GM23338 (cell line): ENCODE results near the gene TERT. TPM values are rescaled to one million over a fixed set of nuclear protein-coding genes. Genes with fewer than 3 reads are reported as not detected.

Experiments
- ATAC-seq: fragments of 200-7000 bp; cut with Tn5 transposase; 3 replicates; pipeline ENCODE4 v1.9.1; 2020
- DNase-seq: peaks from one replicate; pipeline ENCODE4 v3.0.0-alpha.2; 2015; ENCODE audit warnings: low spot score
- H2AFZ ChIP-seq: fragments of 200-600 bp; sonication (generic); 2 replicates; pipeline ENCODE4 v1.8.0; 2016; ENCODE audit warnings: antibody characterized with exemption, mild to moderate bottlenecking, moderate library complexity
- H3F3A ChIP-seq: fragments of 200-600 bp; sonication (generic); replicated peaks from 2 replicates; pipeline ENCODE4 v1.8.0; 2017; ENCODE audit warnings: antibody characterized with exemption, mixed run types, low read depth
- H3K27ac ChIP-seq: fragments of 200-600 bp; sonication (generic); 2 replicates; pipeline ENCODE4 v1.6.1; 2016; ENCODE audit warnings: low read depth
- H3K27me3 ChIP-seq: fragments of 200-600 bp; sonication (generic); 2 replicates; pipeline ENCODE4 v1.8.0; 2016; ENCODE audit warnings: mild to moderate bottlenecking, mixed run types, moderate library complexity; ENCODE audit not compliant: insufficient read depth
- H3K36me3 ChIP-seq: fragments of 200-600 bp; sonication (generic); 2 replicates; pipeline ENCODE4 v1.8.0; 2016; ENCODE audit warnings: mild to moderate bottlenecking; ENCODE audit not compliant: insufficient read depth
- H3K4me1 ChIP-seq: fragments of 200-600 bp; sonication (generic); 2 replicates; pipeline ENCODE4 v1.8.0; 2016; ENCODE audit warnings: mild to moderate bottlenecking, moderate library complexity; ENCODE audit not compliant: insufficient read depth
- H3K4me2 ChIP-seq: fragments of 200-600 bp; sonication (generic); 2 replicates; pipeline ENCODE4 v1.7.1; 2017; ENCODE audit warnings: mixed run types
- H3K4me3 ChIP-seq: fragments of 200-600 bp; sonication (generic); 2 replicates; pipeline ENCODE4 v1.6.1; 2016; ENCODE audit warnings: mixed run types
- H3K79me2 ChIP-seq: fragments of 200-600 bp; sonication (generic); replicated peaks from 2 replicates; pipeline ENCODE4 v1.8.0; 2017; ENCODE audit warnings: mild to moderate bottlenecking; ENCODE audit not compliant: insufficient read depth
- H3K9me2 ChIP-seq: fragments of 200-600 bp; sonication (generic); 2 replicates; pipeline ENCODE4 v1.8.0; 2017; ENCODE audit not compliant: insufficient read depth
- H4K20me1 ChIP-seq: fragments of 200-600 bp; sonication (generic); replicated peaks from 2 replicates; pipeline ENCODE4 v1.8.0; 2017; ENCODE audit warnings: mild to moderate bottlenecking; ENCODE audit not compliant: insufficient read depth
- H3K27ac Mint-ChIP-seq: 2 replicates; pipeline ENCODE4 v1.8.0; 2020; ENCODE audit warnings: inconsistent platforms, mild to moderate bottlenecking, moderate library complexity, mixed read lengths
- H3K27me3 Mint-ChIP-seq: 3 replicates; pipeline ENCODE4 v1.8.0; 2022; ENCODE audit warnings: low read depth, mild to moderate bottlenecking, moderate library complexity, mixed read lengths, inconsistent platforms; ENCODE audit not compliant: insufficient read depth, poor library complexity
- H3K36me3 Mint-ChIP-seq: 3 replicates; pipeline ENCODE4 v1.8.0; 2021; ENCODE audit warnings: low read depth, mild to moderate bottlenecking, inconsistent platforms, moderate library complexity, mixed read lengths
- H3K4me1 Mint-ChIP-seq: 3 replicates; pipeline ENCODE4 v1.8.0; 2020; ENCODE audit warnings: mild to moderate bottlenecking, inconsistent platforms, mixed read lengths
- H3K4me3 Mint-ChIP-seq: 3 replicates; pipeline ENCODE4 v1.8.0; 2021; ENCODE audit warnings: moderate library complexity, mild to moderate bottlenecking, inconsistent platforms, mixed read lengths
- H3K9me3 Mint-ChIP-seq: 3 replicates; pipeline ENCODE4 v1.8.0; 2020; ENCODE audit warnings: moderate library complexity, mild to moderate bottlenecking, inconsistent platforms, mixed read lengths
- ETS1 ChIP-seq: IDR thresholded peaks from 2 replicates; pipeline ENCODE4 v1.6.1; 2016; ENCODE audit warnings: antibody characterized with exemption
- EZH2phosphoT487 ChIP-seq: fragments of 200-600 bp; sonication (generic); IDR thresholded peaks from one replicate; pipeline ENCODE4 v1.8.1; 2018; ENCODE audit warnings: antibody characterized with exemption; ENCODE audit not compliant: unreplicated experiment
- NANOG ChIP-seq: IDR thresholded peaks from 2 replicates; pipeline ENCODE4 v1.6.1; 2016; ENCODE audit warnings: antibody characterized with exemption, borderline replicate concordance
- POLR2AphosphoS5 ChIP-seq: IDR thresholded peaks from 2 replicates; pipeline ENCODE4 v1.6.1; 2016; ENCODE audit warnings: antibody characterized with exemption, low read depth
- ZNF462 ChIP-seq: fragments of 250-450 bp; sonication (Bioruptor Pico); IDR thresholded peaks from 2 replicates; pipeline ENCODE4 v1.5.0; 2020; ENCODE audit warnings: mild to moderate bottlenecking, moderate library complexity
- polyA plus RNA-seq: library from polyadenylated mRNA; unstranded; fragments of >200 nt; fragmentation: Nextera tagmentation; extraction: Ambion mirVana; gene quantifications from 2 replicates; pipeline ENCODE4 v1.2.1, GENCODE V29; 2016
- total RNA-seq: library from RNA; depleted of rRNA; stranded (reverse); fragments of >200 nt; shearing (Covaris generic); gene quantifications from 2 replicates; pipeline ENCODE4 v1.2.3, GENCODE V29; 2014
- TF ChIP-seq, protein P1 (sequence below), 2 experiments: fragments of 200-600 bp in 1 of 2; sonication (generic) in 1 of 2; conservative IDR thresholded peaks; 2 replicates each; pipeline versions ENCODE4 v1.5.1 to v1.6.1; 2016 to 2017; ENCODE audit warnings: antibody characterized with exemption in 2 of 2, low read depth in 2 of 2, mild to moderate bottlenecking in 2 of 2, moderate library complexity in 1 of 2

The TERT gene
- total and polyA plus RNA-seq, 2 experiments from 2014 or later = 9.8 to 46.4 TPM

DNA sequence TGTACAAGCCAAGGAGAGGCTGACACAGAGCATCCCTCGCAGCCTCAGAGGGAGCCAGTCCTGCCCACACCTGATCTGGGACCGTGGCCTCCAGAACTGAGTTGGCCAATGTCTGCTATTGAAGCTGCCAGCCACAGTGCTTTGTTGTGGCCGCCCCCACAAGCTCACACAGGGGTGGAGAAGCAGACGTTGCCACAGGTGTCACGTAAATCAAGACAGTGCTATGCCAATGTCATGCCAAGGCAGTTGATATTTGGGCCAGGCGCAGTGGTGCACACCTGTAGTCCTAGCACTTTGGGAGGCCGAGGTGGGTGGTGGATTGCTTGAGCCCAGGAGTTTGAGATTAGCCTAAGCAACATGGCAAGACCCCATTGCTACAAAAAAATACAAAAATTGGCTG lies 17.3 kb upstream of the TERT start (continued):
- TF ChIP-seq, protein P1, sequence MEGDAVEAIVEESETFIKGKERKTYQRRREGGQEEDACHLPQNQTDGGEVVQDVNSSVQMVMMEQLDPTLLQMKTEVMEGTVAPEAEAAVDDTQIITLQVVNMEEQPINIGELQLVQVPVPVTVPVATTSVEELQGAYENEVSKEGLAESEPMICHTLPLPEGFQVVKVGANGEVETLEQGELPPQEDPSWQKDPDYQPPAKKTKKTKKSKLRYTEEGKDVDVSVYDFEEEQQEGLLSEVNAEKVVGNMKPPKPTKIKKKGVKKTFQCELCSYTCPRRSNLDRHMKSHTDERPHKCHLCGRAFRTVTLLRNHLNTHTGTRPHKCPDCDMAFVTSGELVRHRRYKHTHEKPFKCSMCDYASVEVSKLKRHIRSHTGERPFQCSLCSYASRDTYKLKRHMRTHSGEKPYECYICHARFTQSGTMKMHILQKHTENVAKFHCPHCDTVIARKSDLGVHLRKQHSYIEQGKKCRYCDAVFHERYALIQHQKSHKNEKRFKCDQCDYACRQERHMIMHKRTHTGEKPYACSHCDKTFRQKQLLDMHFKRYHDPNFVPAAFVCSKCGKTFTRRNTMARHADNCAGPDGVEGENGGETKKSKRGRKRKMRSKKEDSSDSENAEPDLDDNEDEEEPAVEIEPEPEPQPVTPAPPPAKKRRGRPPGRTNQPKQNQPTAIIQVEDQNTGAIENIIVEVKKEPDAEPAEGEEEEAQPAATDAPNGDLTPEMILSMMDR (conservative IDR thresholded peaks at IDR 0.05; ENCODE audit: low read depth in 2 of 2) = no peak
- TF ChIP-seq POLR2AphosphoS5 (no peak), NANOG (no peak), ZNF462 (CRISPR knock-in tag) (no peak)

GRCh38 chr5:1311439-1312055 lies 16.7 kb upstream of the TERT start:
- ATAC-seq (no peak), DNase-seq (no peak)
- Histone ChIP-seq H3F3A (peaks cover 15% of the 10 kb centered on the region; the same call in 1 of the 2 replicates), H3K4me3 (no peak overlapping the region), H4K20me1 (no peaks in the 10 kb centered on the region), H3K36me3 (no peaks in the 10 kb centered on the region), H3K79me2 (no peaks in the 10 kb centered on the region), H3K4me1 (peaks cover 16% of the 10 kb centered on the region), H3K27me3 (no peaks in the 10 kb centered on the region), H3K4me2 (no peak overlapping the region), H3K9me2 (0 out of 2 replicates have a peak, but pooled peaks cover 2% of the 10 kb centered on the region), H3K27ac (no peak overlapping the region), H2AFZ (no peak overlapping the region)
- Mint-ChIP-seq H3K27me3 (peaks cover 15% of the 10 kb centered on the region), H3K4me3 (no peak overlapping the region), H3K4me1 (peaks cover 27% of the 10 kb centered on the region), H3K36me3 (peaks cover 6% of the 10 kb centered on the region; the same call in 1 of the 3 replicates), H3K9me3 (peaks cover 15% of the 10 kb centered on the region), H3K27ac (no peak overlapping the region)
- TF ChIP-seq ETS1 = no peak
- no peak for TF ChIP-seq EZH2phosphoT487
- TF ChIP-seq ZNF462 (CRISPR knock-in tag) = no peak
